HEK293 (cell line): ENCODE measurements around the gene ITGA7.

Experiments used
- EGR2 ChIP-seq: fragments of 450-650 bp; formaldehyde crosslinking; IDR thresholded peaks from 2 replicates; pipeline ENCODE4 v1.5.1; 2016; ENCODE audit warnings: low read depth, missing biosample characterization, missing genetic modification characterization
- GFI1B ChIP-seq: fragments of 450-650 bp; formaldehyde crosslinking; IDR thresholded peaks from 2 replicates; pipeline ENCODE4 v1.5.1; 2016; ENCODE audit warnings: missing biosample characterization, missing genetic modification characterization
- HOXC10 ChIP-seq: sonication (generic); formaldehyde crosslinking; IDR thresholded peaks from 2 replicates; pipeline ENCODE4 v1.8.1; 2023; ENCODE audit warnings: mild to moderate bottlenecking, missing genetic modification reagents
- IKZF3 ChIP-seq: fragments of 450-650 bp; IDR thresholded peaks from 2 replicates; pipeline ENCODE4 v1.5.0; 2018; ENCODE audit warnings: missing biosample characterization, mild to moderate bottlenecking, missing genetic modification characterization, moderate library complexity
- REPIN1 ChIP-seq: fragments of 450-650 bp; formaldehyde crosslinking; IDR thresholded peaks from 2 replicates; pipeline ENCODE4 v1.5.1; 2017; ENCODE audit warnings: missing biosample characterization, missing genetic modification characterization, low read depth
- SALL2 ChIP-seq: fragments of 450-650 bp; formaldehyde crosslinking; IDR thresholded peaks from 2 replicates; pipeline ENCODE4 v1.5.0; 2017; ENCODE audit warnings: missing biosample characterization, mild to moderate bottlenecking, missing genetic modification characterization, borderline replicate concordance
- SP7 ChIP-seq: fragments of 450-650 bp; formaldehyde crosslinking; IDR thresholded peaks from 2 replicates; pipeline ENCODE4 v1.5.1; 2016; ENCODE audit warnings: missing biosample characterization, missing genetic modification characterization
- TRIM28 ChIP-seq: IDR thresholded peaks from 2 replicates; pipeline ENCODE4 v1.6.1; 2011; ENCODE audit warnings: low read length, control low read depth, borderline replicate concordance
- WT1 ChIP-seq: fragments of 450-650 bp; formaldehyde crosslinking; IDR thresholded peaks from 2 replicates; pipeline ENCODE4 v1.5.1; 2016; ENCODE audit warnings: missing biosample characterization, missing genetic modification characterization
- ZBTB20 ChIP-seq: fragments of 450-650 bp; formaldehyde crosslinking; IDR thresholded peaks from 2 replicates; pipeline ENCODE4 v1.5.1; 2016; ENCODE audit warnings: missing biosample characterization, missing genetic modification characterization
- ZBTB48 ChIP-seq: fragments of 450-650 bp; formaldehyde crosslinking; IDR thresholded peaks from 2 replicates; pipeline ENCODE4 v1.5.1; 2016; ENCODE audit warnings: missing biosample characterization, missing genetic modification characterization
- ZEB2 ChIP-seq: fragments of 450-650 bp; formaldehyde crosslinking; IDR thresholded peaks from 2 replicates; pipeline ENCODE4 v1.5.1; 2016; ENCODE audit warnings: missing biosample characterization, missing genetic modification characterization
- ZNF155 ChIP-seq: fragments of 450-650 bp; formaldehyde crosslinking; IDR thresholded peaks from 2 replicates; pipeline ENCODE4 v1.5.1; 2016; ENCODE audit warnings: missing biosample characterization, missing genetic modification characterization
- ZNF184 ChIP-seq: fragments of 450-650 bp; IDR thresholded peaks from 2 replicates; pipeline ENCODE4 v1.5.1; 2018; ENCODE audit warnings: missing biosample characterization, mild to moderate bottlenecking, missing genetic modification characterization
- ZNF19 ChIP-seq: fragments of 450-650 bp; formaldehyde crosslinking; IDR thresholded peaks from 2 replicates; pipeline ENCODE4; 2016; ENCODE audit warnings: missing biosample characterization, missing genetic modification characterization, low read depth
- ZNF23 ChIP-seq: fragments of 450-650 bp; formaldehyde crosslinking; IDR thresholded peaks from 2 replicates; pipeline ENCODE4 v1.5.1; 2016; ENCODE audit warnings: missing biosample characterization, missing genetic modification characterization, borderline replicate concordance
- ZNF302 ChIP-seq: fragments of 450-650 bp; formaldehyde crosslinking; IDR thresholded peaks from 2 replicates; pipeline ENCODE4 v1.5.1; 2016; ENCODE audit warnings: missing biosample characterization, missing genetic modification characterization, low read depth
- ZNF350 ChIP-seq: fragments of 450-650 bp; formaldehyde crosslinking; IDR thresholded peaks from 2 replicates; pipeline ENCODE4 v1.5.0; 2017; ENCODE audit warnings: missing biosample characterization, mild to moderate bottlenecking, missing genetic modification characterization
- ZNF530 ChIP-seq: fragments of 450-650 bp; formaldehyde crosslinking; IDR thresholded peaks from 2 replicates; pipeline ENCODE4 v1.5.1; 2016; ENCODE audit warnings: low read depth, missing biosample characterization, missing genetic modification characterization
- ZNF555 ChIP-seq: fragments of 450-650 bp; formaldehyde crosslinking; conservative IDR thresholded peaks from 2 replicates; pipeline ENCODE4 v1.5.1; 2017; ENCODE audit warnings: missing biosample characterization, mild to moderate bottlenecking, missing genetic modification characterization, inconsistent platforms
- ZNF621 ChIP-seq: fragments of 450-650 bp; formaldehyde crosslinking; IDR thresholded peaks from 2 replicates; pipeline ENCODE4 v1.5.1; 2017; ENCODE audit warnings: missing biosample characterization, missing genetic modification characterization
- ZNF76 ChIP-seq: fragments of 450-650 bp; formaldehyde crosslinking; IDR thresholded peaks from 2 replicates; pipeline ENCODE4; 2016; ENCODE audit warnings: low read depth, missing biosample characterization, missing genetic modification characterization, borderline replicate concordance
- ZNF791 ChIP-seq: fragments of 450-650 bp; formaldehyde crosslinking; IDR thresholded peaks from 2 replicates; pipeline ENCODE4 v1.5.1; 2016; ENCODE audit warnings: missing biosample characterization, missing genetic modification characterization
- ZNF843 ChIP-seq: fragments of 450-650 bp; formaldehyde crosslinking; IDR thresholded peaks from 2 replicates; pipeline ENCODE4 v1.5.1; 2016; ENCODE audit warnings: missing biosample characterization, missing genetic modification characterization
- ZXDB ChIP-seq: fragments of 450-650 bp; formaldehyde crosslinking; IDR thresholded peaks from 2 replicates; pipeline ENCODE4 v1.5.1; 2016; ENCODE audit warnings: missing biosample characterization, missing genetic modification characterization
- TF ChIP-seq, protein P1 (sequence below): fragments of 450-650 bp; formaldehyde crosslinking; IDR thresholded peaks from 2 replicates; pipeline ENCODE4 v1.5.1; 2017; ENCODE audit warnings: missing biosample characterization, missing genetic modification characterization
- TF ChIP-seq, protein P2 (sequence below): fragments of 450-650 bp; formaldehyde crosslinking; IDR thresholded peaks from 2 replicates; pipeline ENCODE4 v1.5.1; 2016; ENCODE audit warnings: missing biosample characterization, missing genetic modification characterization
- TF ChIP-seq, protein P3 (sequence below): fragments of 450-650 bp; formaldehyde crosslinking; IDR thresholded peaks from 2 replicates; pipeline ENCODE4 v1.5.1; 2016; ENCODE audit warnings: missing biosample characterization, missing genetic modification characterization
- TF ChIP-seq, protein P4 (sequence below): fragments of 450-650 bp; IDR thresholded peaks from 2 replicates; pipeline ENCODE4 v1.5.1; 2018; ENCODE audit warnings: missing biosample characterization, missing genetic modification characterization
- TF ChIP-seq, protein P5 (sequence below): fragments of 450-650 bp; formaldehyde crosslinking; IDR thresholded peaks from 2 replicates; pipeline ENCODE4; 2016; ENCODE audit warnings: missing biosample characterization, missing genetic modification characterization
- TF ChIP-seq, protein P6 (sequence below): fragments of 450-650 bp; formaldehyde crosslinking; IDR thresholded peaks from 2 replicates; pipeline ENCODE4 v1.5.1; 2016; ENCODE audit warnings: missing biosample characterization, missing genetic modification characterization

ITGA7 gene

DNA sequence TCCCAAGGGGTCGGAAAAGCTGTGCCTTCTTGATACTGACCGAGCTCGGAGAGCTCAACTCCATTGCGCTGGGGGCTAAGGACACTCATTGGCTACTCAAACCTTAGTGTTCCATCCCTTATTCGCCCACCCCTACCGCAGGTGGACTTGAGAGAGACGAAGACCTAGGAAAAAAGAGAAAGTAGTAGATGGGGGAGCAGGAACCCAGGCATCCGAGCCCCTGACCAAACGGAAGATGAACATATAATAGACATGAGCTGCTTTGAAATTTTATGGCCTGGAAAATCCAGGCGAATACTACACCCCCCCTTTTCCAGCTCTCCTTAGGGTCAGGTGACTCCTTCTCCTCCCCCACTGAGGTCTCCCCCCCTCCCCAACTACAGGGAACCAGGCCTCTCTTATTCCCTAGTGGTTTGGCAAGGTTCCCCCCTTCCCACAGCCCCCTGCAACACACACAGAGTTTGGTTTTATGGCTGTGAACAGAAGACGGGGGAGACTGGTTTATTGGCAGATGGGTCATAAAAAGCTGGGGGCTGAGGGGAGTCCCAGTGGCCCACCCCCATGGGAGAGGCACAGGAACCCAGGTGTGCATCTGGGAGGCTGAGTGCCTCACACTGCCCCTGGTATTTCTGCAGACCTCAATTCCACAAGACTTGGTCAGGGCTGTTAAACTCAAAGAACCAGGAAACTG is 36.8 kb upstream of the ITGA7 start (continued):
- TF ChIP-seq, protein P1, sequence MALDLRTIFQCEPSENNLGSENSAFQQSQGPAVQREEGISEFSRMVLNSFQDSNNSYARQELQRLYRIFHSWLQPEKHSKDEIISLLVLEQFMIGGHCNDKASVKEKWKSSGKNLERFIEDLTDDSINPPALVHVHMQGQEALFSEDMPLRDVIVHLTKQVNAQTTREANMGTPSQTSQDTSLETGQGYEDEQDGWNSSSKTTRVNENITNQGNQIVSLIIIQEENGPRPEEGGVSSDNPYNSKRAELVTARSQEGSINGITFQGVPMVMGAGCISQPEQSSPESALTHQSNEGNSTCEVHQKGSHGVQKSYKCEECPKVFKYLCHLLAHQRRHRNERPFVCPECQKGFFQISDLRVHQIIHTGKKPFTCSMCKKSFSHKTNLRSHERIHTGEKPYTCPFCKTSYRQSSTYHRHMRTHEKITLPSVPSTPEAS (tag by site-specific recombination) = no peak
- TF ChIP-seq ZNF76 (tag by site-specific recombination) (peak; percentile 58; the same call in 1 of the 2 replicates), ZNF621 (tag by site-specific recombination) (no peak), EGR2 (tag by site-specific recombination) (peak; percentile 64; the same call in 1 of the 2 replicates), ZBTB20 (tag by site-specific recombination) (0 out of 2 replicates have a peak, but pooled peaks have one; percentile 0), ZXDB (0 out of 2 replicates have a peak, but pooled peaks have one; percentile 32), ZEB2 (tag by site-specific recombination) (no peak), REPIN1 (tag by site-specific recombination) (no peak), ZNF555 (tag by site-specific recombination) (no peak), ZNF23 (no peak), ZNF350 (tag by site-specific recombination) (no peak), WT1 (peak; percentile 64; the same call in 1 of the 2 replicates), IKZF3 (no peak; the same call in 1 of the 2 replicates), ZNF530 (tag by site-specific recombination) (no peak), TRIM28 (no peak), ZNF19 (tag by site-specific recombination) (no peak), ZNF184 (no peak), ZNF155 (tag by site-specific recombination) (no peak), ZBTB48 (tag by site-specific recombination) (peak; percentile 27; the same call in 1 of the 2 replicates), ZNF302 (no peak), GFI1B (tag by site-specific recombination) (no peak), SALL2 (tag by site-specific recombination) (no peak), SP7 (tag by site-specific recombination) (0 out of 2 replicates have a peak, but pooled peaks have one; percentile 19), HOXC10 (no peak), ZNF843 (tag by site-specific recombination) (no peak), ZNF791 (tag by site-specific recombination) (no peak)
- TF ChIP-seq, protein P2, sequence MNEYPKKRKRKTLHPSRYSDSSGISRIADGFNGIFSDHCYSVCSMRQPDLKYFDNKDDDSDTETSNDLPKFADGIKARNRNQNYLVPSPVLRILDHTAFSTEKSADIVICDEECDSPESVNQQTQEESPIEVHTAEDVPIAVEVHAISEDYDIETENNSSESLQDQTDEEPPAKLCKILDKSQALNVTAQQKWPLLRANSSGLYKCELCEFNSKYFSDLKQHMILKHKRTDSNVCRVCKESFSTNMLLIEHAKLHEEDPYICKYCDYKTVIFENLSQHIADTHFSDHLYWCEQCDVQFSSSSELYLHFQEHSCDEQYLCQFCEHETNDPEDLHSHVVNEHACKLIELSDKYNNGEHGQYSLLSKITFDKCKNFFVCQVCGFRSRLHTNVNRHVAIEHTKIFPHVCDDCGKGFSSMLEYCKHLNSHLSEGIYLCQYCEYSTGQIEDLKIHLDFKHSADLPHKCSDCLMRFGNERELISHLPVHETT (tag by site-specific recombination) = no peak
- TF ChIP-seq, protein P3, sequence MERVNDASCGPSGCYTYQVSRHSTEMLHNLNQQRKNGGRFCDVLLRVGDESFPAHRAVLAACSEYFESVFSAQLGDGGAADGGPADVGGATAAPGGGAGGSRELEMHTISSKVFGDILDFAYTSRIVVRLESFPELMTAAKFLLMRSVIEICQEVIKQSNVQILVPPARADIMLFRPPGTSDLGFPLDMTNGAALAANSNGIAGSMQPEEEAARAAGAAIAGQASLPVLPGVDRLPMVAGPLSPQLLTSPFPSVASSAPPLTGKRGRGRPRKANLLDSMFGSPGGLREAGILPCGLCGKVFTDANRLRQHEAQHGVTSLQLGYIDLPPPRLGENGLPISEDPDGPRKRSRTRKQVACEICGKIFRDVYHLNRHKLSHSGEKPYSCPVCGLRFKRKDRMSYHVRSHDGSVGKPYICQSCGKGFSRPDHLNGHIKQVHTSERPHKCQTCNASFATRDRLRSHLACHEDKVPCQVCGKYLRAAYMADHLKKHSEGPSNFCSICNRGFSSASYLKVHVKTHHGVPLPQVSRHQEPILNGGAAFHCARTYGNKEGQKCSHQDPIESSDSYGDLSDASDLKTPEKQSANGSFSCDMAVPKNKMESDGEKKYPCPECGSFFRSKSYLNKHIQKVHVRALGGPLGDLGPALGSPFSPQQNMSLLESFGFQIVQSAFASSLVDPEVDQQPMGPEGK (tag by site-specific recombination) = peak; percentile 25; the same call in 1 of the 2 replicates
- TF ChIP-seq, protein P4, sequence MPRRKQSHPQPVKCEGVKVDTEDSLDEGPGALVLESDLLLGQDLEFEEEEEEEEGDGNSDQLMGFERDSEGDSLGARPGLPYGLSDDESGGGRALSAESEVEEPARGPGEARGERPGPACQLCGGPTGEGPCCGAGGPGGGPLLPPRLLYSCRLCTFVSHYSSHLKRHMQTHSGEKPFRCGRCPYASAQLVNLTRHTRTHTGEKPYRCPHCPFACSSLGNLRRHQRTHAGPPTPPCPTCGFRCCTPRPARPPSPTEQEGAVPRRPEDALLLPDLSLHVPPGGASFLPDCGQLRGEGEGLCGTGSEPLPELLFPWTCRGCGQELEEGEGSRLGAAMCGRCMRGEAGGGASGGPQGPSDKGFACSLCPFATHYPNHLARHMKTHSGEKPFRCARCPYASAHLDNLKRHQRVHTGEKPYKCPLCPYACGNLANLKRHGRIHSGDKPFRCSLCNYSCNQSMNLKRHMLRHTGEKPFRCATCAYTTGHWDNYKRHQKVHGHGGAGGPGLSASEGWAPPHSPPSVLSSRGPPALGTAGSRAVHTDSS (tag by site-specific recombination) = no peak
- TF ChIP-seq, protein P5, sequence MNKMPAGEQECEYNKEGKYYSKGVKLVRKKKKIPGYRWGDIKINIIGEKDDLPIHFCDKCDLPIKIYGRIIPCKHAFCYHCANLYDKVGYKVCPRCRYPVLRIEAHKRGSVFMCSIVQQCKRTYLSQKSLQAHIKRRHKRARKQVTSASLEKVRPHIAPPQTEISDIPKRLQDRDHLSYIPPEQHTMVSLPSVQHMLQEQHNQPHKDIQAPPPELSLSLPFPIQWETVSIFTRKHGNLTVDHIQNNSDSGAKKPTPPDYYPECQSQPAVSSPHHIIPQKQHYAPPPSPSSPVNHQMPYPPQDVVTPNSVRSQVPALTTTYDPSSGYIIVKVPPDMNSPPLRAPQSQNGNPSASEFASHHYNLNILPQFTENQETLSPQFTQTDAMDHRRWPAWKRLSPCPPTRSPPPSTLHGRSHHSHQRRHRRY = no peak
- TF ChIP-seq, protein P6, sequence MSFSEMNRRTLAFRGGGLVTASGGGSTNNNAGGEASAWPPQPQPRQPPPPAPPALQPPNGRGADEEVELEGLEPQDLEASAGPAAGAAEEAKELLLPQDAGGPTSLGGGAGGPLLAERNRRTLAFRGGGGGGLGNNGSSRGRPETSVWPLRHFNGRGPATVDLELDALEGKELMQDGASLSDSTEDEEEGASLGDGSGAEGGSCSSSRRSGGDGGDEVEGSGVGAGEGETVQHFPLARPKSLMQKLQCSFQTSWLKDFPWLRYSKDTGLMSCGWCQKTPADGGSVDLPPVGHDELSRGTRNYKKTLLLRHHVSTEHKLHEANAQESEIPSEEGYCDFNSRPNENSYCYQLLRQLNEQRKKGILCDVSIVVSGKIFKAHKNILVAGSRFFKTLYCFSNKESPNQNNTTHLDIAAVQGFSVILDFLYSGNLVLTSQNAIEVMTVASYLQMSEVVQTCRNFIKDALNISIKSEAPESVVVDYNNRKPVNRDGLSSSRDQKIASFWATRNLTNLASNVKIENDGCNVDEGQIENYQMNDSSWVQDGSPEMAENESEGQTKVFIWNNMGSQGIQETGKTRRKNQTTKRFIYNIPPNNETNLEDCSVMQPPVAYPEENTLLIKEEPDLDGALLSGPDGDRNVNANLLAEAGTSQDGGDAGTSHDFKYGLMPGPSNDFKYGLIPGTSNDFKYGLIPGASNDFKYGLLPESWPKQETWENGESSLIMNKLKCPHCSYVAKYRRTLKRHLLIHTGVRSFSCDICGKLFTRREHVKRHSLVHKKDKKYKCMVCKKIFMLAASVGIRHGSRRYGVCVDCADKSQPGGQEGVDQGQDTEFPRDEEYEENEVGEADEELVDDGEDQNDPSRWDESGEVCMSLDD (tag by site-specific recombination) = no peak; the same call in 1 of the 2 replicates
